WI38 (cell line): ENCODE measurements around the gene IL4.

ENCODE experiments used
- H3K4me3 ChIP-seq: 2 replicates; pipeline ENCODE4 v1.5.1; 2011; ENCODE audit warnings: low read depth, mild to moderate bottlenecking, control low read depth, low read length
- CTCF ChIP-seq: IDR thresholded peaks from 2 replicates; pipeline ENCODE4 v1.5.1; 2012; ENCODE audit warnings: low read depth, mild to moderate bottlenecking, control low read depth, low read length

IL4 gene

GRCh38 chr5:132692632-132692967, 18.8 kb downstream of the IL4 start:
- no peak for TF ChIP-seq CTCF
- H3K4me3 ChIP-seq, result no peak overlapping the region

GRCh38 chr5:132695956-132696355, 22.2 kb downstream of the IL4 start:
- no peak overlapping the region for H3K4me3 ChIP-seq
- no peak for TF ChIP-seq CTCF

- TF ChIP-seq CTCF, result no peak
- no peak overlapping the region for H3K4me3 ChIP-seq
These were observed 31.1 kb downstream of the IL4 start for GRCh38 chr5:132704875-132705274.

GRCh38 chr5:132708645-132709044, 34.9 kb downstream of the IL4 start:
- no peak for TF ChIP-seq CTCF

GRCh38 chr5:132714456-132715307, 40.9 kb downstream of the IL4 start:
- TF ChIP-seq CTCF, result peak; percentile 6; the same call in 1 of the 2 replicates
- H3K4me3 ChIP-seq, result no peak overlapping the region

More at GRCh38 chr5:132708645-132709044, 34.9 kb downstream of the IL4 start:
- no peak overlapping the region for H3K4me3 ChIP-seq

GRCh38 chr5:132718544-132719312, 44.9 kb downstream of the IL4 start:
- H3K4me3 ChIP-seq, result no peak overlapping the region
- TF ChIP-seq CTCF, result no peak

- TF ChIP-seq CTCF, result no peak
These were observed 52.0 kb downstream of the IL4 start for GRCh38 chr5:132725745-132726144.

More at GRCh38 chr5:132725745-132726144, 52.0 kb downstream of the IL4 start:
- H3K4me3 ChIP-seq, result no peak overlapping the region
